Large intestine (tissue), 3 donors: Measurements from ENCODE around the gene SRGAP2C. TPM values are rescaled to one million over a fixed set of nuclear protein-coding genes. Genes with fewer than 3 reads are reported as not detected.
"Not testable (repeated sequence)": the region's sequence is repeated elsewhere in the genome, so short reads cannot be mapped to it uniquely, and the experiment has no call there.

Experiments
- DNase-seq, 2 donors: peaks; one replicate each; pipeline versions ENCODE4 v3.0.0 to v3.0.0-alpha.2; 2013
- H3K27ac ChIP-seq: one replicate; pipeline ENCODE4 v1.5.1; 2013; ENCODE audit warnings: low read length
- H3K27me3 ChIP-seq: 2 replicates; pipeline ENCODE4 v1.6.1; 2013; ENCODE audit warnings: low read length; ENCODE audit not compliant: control insufficient read depth, insufficient read depth
- H3K36me3 ChIP-seq: 2 replicates; pipeline ENCODE4 v1.6.1; 2013; ENCODE audit warnings: low read length; ENCODE audit not compliant: control insufficient read depth, insufficient read depth
- H3K4me1 ChIP-seq: one replicate; pipeline ENCODE4 v1.6.1; 2013; ENCODE audit warnings: low read length; ENCODE audit not compliant: control insufficient read depth, insufficient read depth
- H3K4me3 ChIP-seq: one replicate; pipeline ENCODE4 v1.5.1; 2013; ENCODE audit warnings: low read length
- H3K9me3 ChIP-seq: one replicate; pipeline ENCODE4 v1.6.1; 2013; ENCODE audit warnings: mild to moderate bottlenecking, low read depth, low read length, moderate library complexity; ENCODE audit not compliant: control insufficient read depth
- WGBS: methylation state at CpG from one replicate; pipeline ENCODE4 v1.1.5; 2013; ENCODE audit warnings: low lambda C conversion rate; ENCODE audit not compliant: insufficient coverage; 5-methylcytosine and 5-hydroxymethylcytosine counted together
- polyA plus RNA-seq: library from polyadenylated mRNA; unstranded; fragments of 120-200 nt; gene quantifications from one replicate; pipeline ENCODE4 v1.2.1, GENCODE V29; 2013

SRGAP2C gene
- polyA plus RNA-seq, 1 donor = 6.6 TPM

DNA sequence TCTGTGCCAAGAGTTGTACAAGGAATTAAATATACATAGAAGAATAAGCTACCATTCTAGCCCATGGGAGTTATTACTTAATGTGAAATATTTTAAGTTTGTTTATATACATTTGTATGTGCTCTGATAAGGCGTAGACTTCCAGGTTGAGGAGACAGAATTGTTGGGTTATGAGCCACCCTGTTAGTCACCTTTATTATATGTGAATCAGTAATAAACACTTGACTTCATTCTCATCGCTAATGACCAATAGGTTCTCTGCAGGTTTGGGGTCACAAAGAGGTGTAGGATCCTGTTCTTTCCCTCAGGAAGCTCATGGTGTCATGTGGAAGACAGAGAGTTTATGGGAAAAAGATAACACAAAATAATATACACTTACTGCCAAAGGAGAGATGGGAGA is 117.1 kb downstream of the SRGAP2C start:
- not testable (repeated sequence) for H3K4me3 ChIP-seq, DNase-seq, H3K36me3 ChIP-seq, H3K4me1 ChIP-seq, H3K27me3 ChIP-seq, H3K9me3 ChIP-seq, H3K27ac ChIP-seq
- no CpG with 5 or more reads among the region's 2 CpGs for WGBS

DNA sequence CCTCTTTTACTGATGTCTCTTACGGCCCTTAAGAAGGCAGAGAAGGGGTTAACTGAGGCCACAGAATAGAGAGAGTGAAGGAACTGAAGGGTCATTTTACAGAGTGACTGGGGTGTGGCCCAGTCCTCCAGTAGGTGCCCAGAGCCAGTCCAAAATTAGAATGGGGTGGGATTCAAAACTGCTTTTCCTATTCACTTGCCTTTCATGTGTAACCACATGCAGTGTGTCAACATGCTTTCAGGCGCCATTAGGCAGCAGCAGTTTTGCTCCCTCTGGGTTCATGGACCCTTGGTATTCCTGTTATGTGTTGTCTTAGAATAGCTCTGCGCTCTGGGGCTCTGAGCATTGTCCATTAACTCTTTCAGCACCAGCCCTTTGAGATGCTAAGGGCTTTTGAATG is 123.0 kb downstream of the SRGAP2C start:
- not testable (repeated sequence) for H3K27me3 ChIP-seq, DNase-seq, H3K9me3 ChIP-seq, H3K27ac ChIP-seq, H3K4me3 ChIP-seq, H3K36me3 ChIP-seq, H3K4me1 ChIP-seq
- no CpG with 5 or more reads among the region's 3 CpGs for WGBS

DNA sequence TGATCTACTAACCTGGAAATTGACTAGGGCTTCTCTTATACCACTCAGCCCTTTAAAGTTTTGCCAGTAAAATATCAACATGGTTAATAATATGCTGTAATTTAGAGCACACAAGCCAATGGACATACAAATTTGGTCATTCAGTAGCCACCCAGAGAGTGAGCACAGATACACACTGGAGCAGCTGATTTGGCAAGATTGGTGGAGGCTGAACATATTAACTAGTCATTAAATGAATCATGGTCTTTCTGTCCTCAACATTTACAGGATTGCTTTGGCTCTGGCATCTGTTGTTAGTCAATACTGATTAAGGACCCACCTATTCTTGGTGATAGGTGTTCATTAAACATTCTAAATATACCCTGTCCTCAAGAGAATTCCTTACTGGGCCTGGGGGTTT is 130.7 kb downstream of the SRGAP2C start:
- not testable (repeated sequence) for H3K27ac ChIP-seq, H3K9me3 ChIP-seq, H3K27me3 ChIP-seq, H3K4me3 ChIP-seq, DNase-seq, H3K36me3 ChIP-seq, H3K4me1 ChIP-seq

DNA sequence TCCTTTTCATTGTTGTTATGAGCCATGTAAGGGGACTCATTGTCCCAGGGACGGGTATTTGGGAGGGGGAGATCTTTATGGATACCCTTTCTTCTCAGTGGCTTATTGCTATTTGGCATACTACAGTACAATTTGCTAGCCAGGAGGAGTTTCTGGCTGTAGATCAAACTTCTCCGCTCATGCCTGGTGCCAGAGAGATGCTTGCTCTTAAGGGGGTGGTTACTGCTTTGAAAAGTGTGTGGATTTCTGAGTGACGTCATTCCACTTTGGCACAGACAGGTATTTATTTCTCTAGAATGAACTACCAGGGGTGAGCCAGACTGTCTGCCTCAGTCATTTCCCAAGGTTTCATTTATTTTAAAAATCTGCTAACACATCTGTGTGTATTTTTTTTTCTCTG is 131.3 kb downstream of the SRGAP2C start:
- not testable (repeated sequence) for H3K27me3 ChIP-seq, H3K4me3 ChIP-seq, H3K4me1 ChIP-seq, H3K27ac ChIP-seq, H3K36me3 ChIP-seq, DNase-seq, H3K9me3 ChIP-seq
- no CpG with 5 or more reads among the region's 3 CpGs for WGBS

DNA sequence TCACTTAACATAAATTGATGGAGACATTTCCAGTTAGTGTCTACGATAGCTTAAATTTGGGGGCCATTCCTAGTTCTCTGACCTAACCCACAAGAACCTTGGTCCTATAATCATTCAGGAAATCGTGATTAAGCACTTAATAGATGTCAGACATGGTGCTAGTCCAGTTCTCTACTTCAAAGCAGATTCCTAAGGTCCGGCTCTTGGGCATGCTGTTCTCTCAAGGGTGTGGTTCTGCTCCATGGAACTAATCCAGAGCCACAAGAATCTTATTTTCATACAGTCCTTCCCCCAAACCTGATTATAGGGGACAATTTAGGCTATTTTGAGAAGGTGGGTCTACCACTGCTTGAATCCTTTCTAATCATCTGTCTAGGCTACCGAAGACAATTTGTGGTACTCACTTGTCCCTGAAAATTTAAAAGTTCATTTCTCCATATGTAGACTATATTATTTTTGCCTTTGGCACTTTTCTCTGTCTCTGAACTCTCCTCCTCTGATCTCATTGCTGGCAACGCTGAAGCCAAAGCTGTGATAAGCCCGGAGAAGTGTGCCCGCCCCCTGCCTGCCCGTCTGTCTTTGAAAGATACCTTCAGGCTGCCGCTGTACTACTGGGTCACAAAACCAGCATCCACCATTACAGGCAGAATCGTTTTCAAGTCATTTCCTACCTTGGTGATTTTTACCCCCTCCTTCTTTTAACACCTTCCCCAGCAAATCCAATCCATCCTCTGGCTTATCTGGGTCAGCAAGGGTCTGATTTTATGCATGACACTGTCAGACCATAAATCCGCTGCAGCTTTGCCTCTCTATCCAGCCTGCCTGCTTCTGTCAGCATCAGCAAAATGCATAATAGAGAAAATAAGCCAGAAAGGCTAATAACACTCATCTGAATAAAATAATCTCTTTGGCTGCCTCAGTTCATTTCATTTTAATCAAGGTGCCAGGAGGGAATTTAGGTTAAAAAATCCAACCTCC is 133.0 kb downstream of the SRGAP2C start:
- H3K36me3 ChIP-seq, H3K27ac ChIP-seq, DNase-seq, H3K9me3 ChIP-seq, H3K4me1 ChIP-seq, H3K4me3 ChIP-seq, H3K27me3 ChIP-seq: not testable (repeated sequence)
- WGBS = no CpG with 5 or more reads among the region's 11 CpGs

DNA sequence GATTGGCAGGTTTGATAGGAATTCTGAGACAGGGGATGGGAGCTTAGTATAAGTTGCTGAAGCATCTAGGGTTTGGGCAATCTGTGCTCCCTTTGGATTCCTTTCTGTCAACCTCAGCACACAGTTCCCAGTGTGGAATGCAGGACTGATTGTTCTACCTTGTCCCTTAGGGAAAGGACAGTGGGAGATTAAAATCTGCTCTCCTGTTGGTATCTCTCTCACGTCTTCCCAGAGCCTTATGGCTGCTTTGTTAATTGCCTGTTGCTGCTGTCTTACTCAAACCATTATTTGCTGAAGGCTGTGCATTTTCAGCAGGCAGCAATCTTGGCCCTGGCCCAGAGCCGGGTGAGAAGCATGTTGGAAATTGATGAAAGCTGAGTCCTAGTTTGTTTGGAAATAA is 133.9 kb downstream of the SRGAP2C start:
- not testable (repeated sequence) for H3K4me1 ChIP-seq, H3K4me3 ChIP-seq, H3K36me3 ChIP-seq, H3K9me3 ChIP-seq, DNase-seq, H3K27ac ChIP-seq, H3K27me3 ChIP-seq
- no CpG with 5 or more reads among the region's 2 CpGs for WGBS

DNA sequence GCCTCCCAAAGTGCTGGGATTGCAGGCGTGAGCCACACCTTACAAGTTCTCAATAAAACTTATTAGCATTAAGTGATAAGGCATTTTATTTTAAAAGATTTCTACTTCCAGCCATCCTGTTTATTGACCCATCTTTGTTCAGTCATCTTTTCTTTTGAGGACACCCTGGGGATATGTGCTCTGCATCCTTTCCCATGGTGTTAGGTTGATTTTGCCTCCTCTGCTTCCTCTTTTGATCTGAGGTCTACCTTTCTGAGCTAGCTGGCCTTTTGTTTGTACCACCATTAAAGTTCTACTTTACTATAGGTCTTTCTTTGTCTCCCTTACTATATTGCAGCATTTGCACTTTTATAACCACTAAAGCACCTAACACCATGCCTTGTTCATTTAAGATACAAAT is 136.9 kb downstream of the SRGAP2C start:
- WGBS = no CpG with 5 or more reads among the region's 1 CpG

DNA sequence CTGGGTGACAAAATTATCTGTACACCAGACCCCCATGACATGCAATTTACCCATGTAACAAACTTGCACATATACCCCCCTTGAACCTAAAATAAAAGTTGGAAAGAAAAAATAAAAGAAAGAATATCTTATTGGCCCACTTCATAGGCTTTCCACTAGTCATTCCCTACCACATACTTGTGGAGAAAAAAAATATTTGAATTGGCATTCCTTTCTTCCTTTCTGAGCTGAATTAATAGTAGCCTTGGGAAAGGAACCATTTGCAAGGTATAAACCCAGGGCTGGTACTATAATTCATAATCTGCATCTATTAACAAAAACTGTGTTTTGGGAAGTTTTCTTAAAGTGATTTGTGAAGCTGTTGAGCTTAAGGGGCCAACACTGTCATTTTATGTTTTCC is 140.0 kb downstream of the SRGAP2C start:
- not testable (repeated sequence) for H3K9me3 ChIP-seq, H3K27ac ChIP-seq, H3K36me3 ChIP-seq, H3K4me3 ChIP-seq, DNase-seq, H3K27me3 ChIP-seq, H3K4me1 ChIP-seq

More for the DNA sequence above, 136.9 kb downstream of the SRGAP2C start:
- not testable (repeated sequence) for H3K27ac ChIP-seq, H3K4me1 ChIP-seq, H3K27me3 ChIP-seq, DNase-seq, H3K4me3 ChIP-seq, H3K9me3 ChIP-seq, H3K36me3 ChIP-seq

DNA sequence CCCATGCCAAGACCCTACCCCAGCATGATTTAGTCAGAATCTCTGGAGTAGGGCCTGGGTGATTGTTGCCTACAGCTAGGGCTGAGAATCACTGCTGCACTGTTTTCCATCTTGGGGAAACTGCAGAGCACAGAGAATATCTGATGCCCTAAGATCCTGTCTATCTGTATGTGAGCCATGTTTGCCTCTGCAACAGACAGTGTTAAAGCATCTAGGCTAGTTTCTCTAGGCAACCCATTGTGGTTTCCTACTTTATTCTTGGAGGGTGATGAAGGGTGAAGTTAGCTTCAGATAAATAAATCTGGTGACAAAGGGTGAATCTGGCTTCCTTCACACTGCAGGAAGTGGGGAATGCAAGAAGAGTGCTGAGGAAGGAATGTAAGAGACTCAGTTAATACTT is 147.4 kb downstream of the SRGAP2C start:
- not testable (repeated sequence) for DNase-seq, H3K36me3 ChIP-seq, H3K4me3 ChIP-seq, H3K4me1 ChIP-seq, H3K27ac ChIP-seq, H3K9me3 ChIP-seq, H3K27me3 ChIP-seq

DNA sequence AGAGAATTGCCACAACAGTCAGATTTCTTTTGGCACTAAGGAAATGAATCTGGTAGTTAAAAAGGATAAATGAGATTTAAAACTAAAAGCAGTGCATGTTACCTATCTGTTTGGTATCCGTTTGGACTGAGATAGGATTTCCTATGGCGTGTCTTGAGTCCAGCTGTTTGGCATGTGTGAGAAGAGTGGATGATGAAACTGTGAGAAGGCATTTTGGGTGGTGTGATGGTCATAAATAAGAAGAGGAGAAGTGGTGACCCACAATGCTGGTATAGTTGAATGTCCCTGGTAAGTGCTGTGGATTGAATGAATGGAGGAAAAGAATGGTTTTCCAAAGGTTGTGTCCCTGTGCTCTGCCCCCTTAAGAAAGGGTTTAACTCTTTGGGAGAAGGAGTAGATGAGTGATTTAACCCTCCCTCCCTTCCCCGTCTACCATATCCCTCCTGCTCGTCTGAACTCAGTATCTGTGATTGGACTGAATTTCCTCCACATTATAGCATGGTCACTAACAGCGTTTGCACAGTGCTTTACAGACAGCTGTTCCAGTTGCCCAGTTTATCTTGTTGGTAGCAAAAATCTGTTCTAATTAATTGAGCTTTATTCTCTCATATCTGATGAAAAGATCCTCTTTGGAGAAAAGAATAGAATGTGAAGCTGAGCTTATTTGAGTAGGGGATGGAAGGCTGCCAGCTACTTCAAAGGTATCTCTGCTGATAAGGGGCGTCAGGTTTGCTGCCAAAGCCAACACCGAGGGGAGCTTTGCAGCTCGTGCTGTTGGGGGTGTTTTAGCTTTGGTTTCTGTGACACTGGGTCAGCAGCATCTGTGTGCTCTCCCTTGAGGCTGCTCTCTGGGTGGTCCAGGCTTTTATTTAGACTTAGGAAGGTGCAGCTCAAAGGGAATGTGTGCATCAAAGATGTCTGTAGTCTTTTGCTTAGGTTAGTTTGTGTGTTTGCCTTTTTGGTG is 148.1 kb downstream of the SRGAP2C start:
- DNase-seq, H3K4me3 ChIP-seq, H3K27me3 ChIP-seq, H3K27ac ChIP-seq, H3K36me3 ChIP-seq, H3K9me3 ChIP-seq, H3K4me1 ChIP-seq: not testable (repeated sequence)
- no CpG with 5 or more reads among the region's 8 CpGs for WGBS
